ENCODE results near the gene ESRRG.

Gene ESRRG

DNA sequence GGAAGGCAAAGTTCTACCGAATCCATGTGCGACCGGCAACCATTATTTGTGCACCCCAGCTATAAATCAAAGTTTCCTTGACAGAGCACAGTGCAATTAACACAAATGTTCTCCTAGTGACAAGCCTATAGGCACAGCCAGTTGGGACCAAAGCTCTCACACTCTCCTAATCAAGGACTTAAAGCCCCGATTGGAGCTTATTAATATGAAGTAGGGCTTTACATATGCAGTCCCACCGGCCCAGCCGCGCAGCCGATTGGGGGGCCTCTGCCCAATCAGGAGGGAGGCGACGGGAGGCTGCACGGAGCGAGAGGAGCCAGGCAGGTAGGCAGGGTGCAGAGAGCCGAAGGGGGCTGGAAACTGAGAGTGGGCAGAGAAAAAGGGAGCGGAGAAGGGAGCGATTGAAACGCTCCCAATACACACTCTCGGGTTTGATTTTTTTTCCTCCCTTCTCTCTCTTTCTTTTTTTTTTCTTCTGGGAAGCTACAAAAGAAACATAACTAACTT lies at the start of gene ESRRG:
ESRRG (minus strand) TSS at position 156 of the 507 bp plus-strand sequence; CDS start at position 26, 130 bp downstream.
- H3K9me3 Mint-ChIP-seq, result no peaks in the 10 kb centered on the region
- no peak for DNase-seq
- H3K4me1 Mint-ChIP-seq (ENCODE audit: low read depth), result peaks cover 1% of the 10 kb centered on the region
- H3K4me3 Mint-ChIP-seq, result no peak within 1 kb of the TSS
- H3K27ac Mint-ChIP-seq, result no peak within 1 kb of the TSS
- peaks cover 22% of the 10 kb centered on the region for H3K27me3 Mint-ChIP-seq
- no peaks in the 10 kb centered on the region for H3K36me3 Mint-ChIP-seq (ENCODE audit: low read depth)

- no peaks in the 10 kb centered on the region for H3K27me3 Mint-ChIP-seq
- H3K4me1 Mint-ChIP-seq (ENCODE audit: low read depth), result no peaks in the 10 kb centered on the region
- no peak overlapping the region for H3K4me3 Mint-ChIP-seq
- no peaks in the 10 kb centered on the region for H3K36me3 Mint-ChIP-seq (ENCODE audit: low read depth)
- peaks cover 7% of the 10 kb centered on the region for H3K9me3 Mint-ChIP-seq
- DNase-seq, result no peak
- no peak overlapping the region for H3K27ac Mint-ChIP-seq
Observed at GRCh38 chr1:216771922-216772321, 48.7 kb upstream of the ESRRG start.

DNA sequence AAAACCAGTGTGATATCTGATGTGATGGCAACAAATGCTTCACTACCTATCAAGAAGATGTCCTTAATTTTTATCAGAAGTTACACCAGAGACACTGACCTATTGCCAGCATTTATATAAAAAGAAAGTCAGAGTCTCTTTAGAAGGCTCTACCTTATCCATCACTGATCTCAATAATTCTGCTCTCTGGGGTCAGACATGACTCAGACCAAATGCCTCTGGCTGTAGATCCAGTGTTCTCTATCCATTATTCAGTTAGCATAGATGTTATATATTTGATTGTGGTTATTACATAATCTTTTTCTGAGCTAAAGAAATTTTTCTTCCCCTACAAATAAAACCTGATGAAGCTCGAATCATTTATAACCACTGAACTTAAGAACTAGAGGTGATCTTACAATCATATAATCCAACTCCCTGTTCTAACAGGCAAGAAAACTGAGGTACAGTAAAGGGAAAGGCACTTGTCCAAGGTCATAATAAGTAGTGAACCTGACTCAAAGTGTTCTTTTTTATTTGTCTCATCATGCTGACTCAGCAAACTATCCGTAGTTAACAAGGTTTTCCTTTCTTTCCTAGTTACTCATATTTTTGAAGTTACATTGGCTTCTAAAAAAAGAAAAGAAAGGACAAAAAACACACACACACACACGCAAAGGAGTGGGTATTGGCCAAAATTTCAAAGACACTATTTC lies 43.6 kb upstream of the ESRRG start:
- H3K27me3 Mint-ChIP-seq, result no peaks in the 10 kb centered on the region
- no peak overlapping the region for H3K27ac Mint-ChIP-seq
- no peaks in the 10 kb centered on the region for H3K4me1 Mint-ChIP-seq (ENCODE audit: low read depth)
- DNase-seq, result no peak
- no peak overlapping the region for H3K4me3 Mint-ChIP-seq
- H3K9me3 Mint-ChIP-seq, result no peaks in the 10 kb centered on the region
- H3K36me3 Mint-ChIP-seq (ENCODE audit: low read depth), result no peaks in the 10 kb centered on the region

DNA sequence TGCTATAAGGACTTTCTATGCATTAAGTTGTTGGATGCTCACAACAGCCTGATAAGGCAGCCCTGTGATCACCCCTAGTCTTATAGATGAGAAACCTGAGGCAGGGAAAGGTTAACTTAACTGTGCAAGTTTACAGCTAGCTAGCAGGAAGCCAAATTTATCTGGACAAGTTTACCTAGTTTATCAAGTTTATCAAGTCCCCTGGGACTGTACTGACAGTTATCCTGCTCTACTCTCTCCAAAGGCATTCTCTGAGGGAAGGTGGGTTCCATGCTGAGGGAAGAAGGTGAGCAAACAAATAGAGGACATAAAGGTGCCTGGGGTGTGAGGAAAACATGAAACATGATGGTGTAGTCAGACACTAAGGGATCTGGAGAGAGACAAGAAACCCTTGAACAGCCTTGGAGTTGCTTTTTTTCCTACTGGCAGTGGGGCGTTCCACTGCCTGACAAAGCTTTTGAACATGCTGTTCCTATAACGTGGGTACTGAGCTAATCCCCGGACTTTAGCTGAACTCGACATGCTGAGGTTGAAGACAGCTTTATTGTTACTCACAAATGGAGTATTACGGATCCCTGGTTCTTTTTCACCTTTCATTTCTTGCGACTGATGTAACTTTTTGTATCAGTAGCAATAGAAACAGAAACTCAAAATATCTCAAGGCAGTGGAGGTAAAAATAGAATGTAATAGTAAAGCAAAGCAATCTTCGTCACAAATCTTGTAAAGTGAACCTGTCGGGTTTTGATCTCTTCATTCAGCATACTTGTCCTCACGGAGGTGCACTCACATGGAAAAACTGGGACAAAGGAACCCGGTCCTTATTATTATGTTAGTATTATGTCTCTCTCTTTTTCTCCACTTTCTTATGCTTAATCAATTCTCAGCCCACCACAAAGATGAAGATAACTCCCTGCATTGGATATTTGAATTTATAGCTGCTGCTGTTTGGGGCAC lies 42.4 kb upstream of the ESRRG start:
- Mint-ChIP-seq H3K27me3 (no peaks in the 10 kb centered on the region), H3K4me1 (ENCODE audit: low read depth) (no peaks in the 10 kb centered on the region), H3K4me3 (no peak overlapping the region), H3K36me3 (ENCODE audit: low read depth) (no peaks in the 10 kb centered on the region), H3K27ac (no peak overlapping the region), H3K9me3 (no peaks in the 10 kb centered on the region)
- DNase-seq, result no peak

GRCh38 chr1:216758161-216758560 lies 34.9 kb upstream of the ESRRG start:
- Mint-ChIP-seq H3K27ac (no peak overlapping the region), H3K36me3 (ENCODE audit: low read depth) (no peaks in the 10 kb centered on the region)

GRCh38 chr1:216757110-216757509 lies 33.9 kb upstream of the ESRRG start:
- Mint-ChIP-seq H3K36me3 (ENCODE audit: low read depth) (no peaks in the 10 kb centered on the region), H3K4me1 (ENCODE audit: low read depth) (no peaks in the 10 kb centered on the region), H3K27me3 (no peaks in the 10 kb centered on the region), H3K4me3 (no peak overlapping the region), H3K27ac (no peak overlapping the region), H3K9me3 (no peaks in the 10 kb centered on the region)
- no peak for DNase-seq

More at GRCh38 chr1:216758161-216758560, 34.9 kb upstream of the ESRRG start:
- H3K4me3 Mint-ChIP-seq, result no peak overlapping the region
- H3K4me1 Mint-ChIP-seq (ENCODE audit: low read depth), result no peaks in the 10 kb centered on the region
- no peaks in the 10 kb centered on the region for H3K9me3 Mint-ChIP-seq
- H3K27me3 Mint-ChIP-seq, result no peaks in the 10 kb centered on the region
- no peak for DNase-seq

DNA sequence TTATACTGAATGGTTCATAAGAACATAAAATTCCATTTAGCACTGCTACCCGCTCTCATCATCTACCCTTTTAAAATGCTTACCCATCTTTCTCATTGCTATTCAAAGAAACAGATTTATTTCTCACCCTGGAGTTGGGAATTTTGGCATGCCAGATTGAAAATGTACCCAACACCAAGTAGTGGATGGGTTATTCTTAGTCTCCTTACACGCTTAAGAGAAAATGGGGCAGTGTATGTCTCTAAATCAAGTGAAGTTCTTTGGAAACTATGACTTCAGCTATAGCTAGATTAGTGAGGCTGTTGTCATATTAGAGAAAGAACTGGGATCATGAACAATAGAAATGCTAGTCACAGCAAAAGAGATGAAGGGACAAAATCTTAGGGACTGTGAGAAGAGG lies 27.7 kb upstream of the ESRRG start:
- H3K36me3 Mint-ChIP-seq (ENCODE audit: low read depth), result no peaks in the 10 kb centered on the region
- no peak overlapping the region for H3K27ac Mint-ChIP-seq
- no peak overlapping the region for H3K4me3 Mint-ChIP-seq
- H3K27me3 Mint-ChIP-seq, result no peaks in the 10 kb centered on the region
- no peaks in the 10 kb centered on the region for H3K9me3 Mint-ChIP-seq
- no peaks in the 10 kb centered on the region for H3K4me1 Mint-ChIP-seq (ENCODE audit: low read depth)
- DNase-seq, result no peak

GRCh38 chr1:216750031-216750627 lies 26.9 kb upstream of the ESRRG start:
- DNase-seq, result no peak
- no peaks in the 10 kb centered on the region for H3K4me1 Mint-ChIP-seq (ENCODE audit: low read depth)
- no peak overlapping the region for H3K27ac Mint-ChIP-seq
- no peaks in the 10 kb centered on the region for H3K9me3 Mint-ChIP-seq
- H3K36me3 Mint-ChIP-seq (ENCODE audit: low read depth), result no peaks in the 10 kb centered on the region
- no peak overlapping the region for H3K4me3 Mint-ChIP-seq
- no peaks in the 10 kb centered on the region for H3K27me3 Mint-ChIP-seq

- no peaks in the 10 kb centered on the region for H3K36me3 Mint-ChIP-seq (ENCODE audit: low read depth)
- no peak for DNase-seq
- H3K9me3 Mint-ChIP-seq, result no peaks in the 10 kb centered on the region
- no peak overlapping the region for H3K4me3 Mint-ChIP-seq
- no peaks in the 10 kb centered on the region for H3K4me1 Mint-ChIP-seq (ENCODE audit: low read depth)
- no peak overlapping the region for H3K27ac Mint-ChIP-seq
- H3K27me3 Mint-ChIP-seq, result no peaks in the 10 kb centered on the region
Observed at GRCh38 chr1:216749232-216749631, 26.0 kb upstream of the ESRRG start.

DNA sequence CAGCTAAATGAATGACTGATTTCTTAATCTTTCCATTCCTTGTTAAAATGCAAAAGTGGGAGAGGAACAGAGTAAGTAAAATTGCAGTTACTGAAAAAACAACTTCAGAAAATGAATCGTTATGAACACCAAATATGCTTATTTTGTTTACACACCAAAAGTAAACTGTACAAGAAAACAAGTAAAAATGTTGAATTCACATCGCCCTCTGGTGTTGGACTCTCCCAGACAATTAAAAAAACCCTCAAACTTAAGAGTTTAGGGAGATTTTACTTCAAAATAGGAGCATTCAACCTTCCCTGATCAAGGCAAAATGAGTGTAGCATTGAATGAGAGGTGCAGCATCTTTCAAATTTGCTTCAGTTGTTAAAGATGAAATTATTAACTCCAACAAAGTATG lies 19.4 kb upstream of the ESRRG start:
- no peaks in the 10 kb centered on the region for H3K9me3 Mint-ChIP-seq
- no peaks in the 10 kb centered on the region for H3K27me3 Mint-ChIP-seq
- H3K4me1 Mint-ChIP-seq (ENCODE audit: low read depth), result no peaks in the 10 kb centered on the region
- no peaks in the 10 kb centered on the region for H3K36me3 Mint-ChIP-seq (ENCODE audit: low read depth)
- no peak overlapping the region for H3K27ac Mint-ChIP-seq
- no peak for DNase-seq
- H3K4me3 Mint-ChIP-seq, result no peak overlapping the region

DNA sequence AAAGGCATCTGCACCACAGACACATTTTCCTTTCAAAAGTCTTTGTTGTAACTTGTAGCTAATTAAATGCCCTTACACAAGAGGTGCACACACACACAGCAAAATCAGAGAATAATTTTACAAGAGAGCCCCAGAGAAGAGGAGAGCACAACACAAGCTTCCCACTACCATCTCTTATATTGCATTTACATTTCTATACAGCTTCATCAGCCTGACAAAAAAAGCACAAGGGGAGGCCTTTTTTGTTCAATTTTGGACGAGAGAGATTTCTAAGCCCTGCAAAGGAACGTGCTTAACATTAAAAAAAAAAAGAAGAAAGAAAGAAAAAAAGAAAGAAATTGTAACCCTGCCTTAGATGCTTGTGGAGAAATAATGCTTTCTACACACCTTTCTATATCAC lies 17.1 kb upstream of the ESRRG start:
- DNase-seq, result no peak
- H3K36me3 Mint-ChIP-seq (ENCODE audit: low read depth), result no peaks in the 10 kb centered on the region
- H3K4me3 Mint-ChIP-seq, result no peak overlapping the region
- no peak overlapping the region for H3K27ac Mint-ChIP-seq
- H3K27me3 Mint-ChIP-seq, result no peaks in the 10 kb centered on the region
- no peaks in the 10 kb centered on the region for H3K9me3 Mint-ChIP-seq
- no peaks in the 10 kb centered on the region for H3K4me1 Mint-ChIP-seq (ENCODE audit: low read depth)

DNA sequence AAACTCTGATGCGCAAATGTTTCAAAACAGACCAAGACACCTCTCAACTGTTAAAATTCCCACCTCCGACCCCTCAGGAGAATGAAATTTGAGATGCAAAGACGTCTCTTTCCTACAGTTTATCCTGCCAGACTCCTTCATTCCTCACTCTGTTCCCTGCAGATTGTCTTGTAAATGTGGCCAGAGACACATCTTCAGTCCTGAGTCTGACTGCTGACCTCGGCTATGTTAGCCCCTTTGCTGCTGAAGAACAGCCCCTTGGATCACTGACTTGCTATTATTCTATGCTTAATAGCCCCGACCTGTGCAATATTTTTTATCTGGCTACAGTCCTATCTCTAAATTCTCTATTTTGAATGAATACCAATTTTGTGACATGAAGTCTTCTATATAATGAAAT lies 16.6 kb upstream of the ESRRG start:
- Mint-ChIP-seq H3K27me3 (no peaks in the 10 kb centered on the region), H3K27ac (no peak overlapping the region), H3K4me3 (no peak overlapping the region), H3K36me3 (ENCODE audit: low read depth) (no peaks in the 10 kb centered on the region), H3K4me1 (ENCODE audit: low read depth) (no peaks in the 10 kb centered on the region), H3K9me3 (no peaks in the 10 kb centered on the region)
- DNase-seq, result no peak

DNA sequence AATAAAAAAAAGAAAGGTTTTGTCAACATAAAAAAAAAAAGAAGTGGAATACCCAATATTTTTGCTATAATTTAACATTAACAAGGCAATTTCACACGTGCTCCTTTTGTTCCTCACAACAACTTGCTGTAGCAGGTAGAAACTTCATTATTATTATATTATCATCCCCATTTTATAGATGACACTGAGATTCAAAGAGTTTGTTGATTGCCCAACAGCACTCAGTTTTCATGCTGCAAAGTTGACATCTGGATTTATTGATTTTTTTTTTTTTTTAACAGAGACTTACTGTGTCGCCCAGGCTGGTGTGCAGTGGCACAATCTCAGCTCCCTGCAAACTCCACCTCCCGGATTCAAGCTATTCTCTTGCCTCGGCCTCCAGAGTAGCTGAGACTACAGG lies 8.9 kb upstream of the ESRRG start:
- no peak for DNase-seq
- no peaks in the 10 kb centered on the region for H3K27me3 Mint-ChIP-seq
- H3K4me3 Mint-ChIP-seq, result no peak overlapping the region
- H3K36me3 Mint-ChIP-seq (ENCODE audit: low read depth), result no peaks in the 10 kb centered on the region
- peaks cover 3% of the 10 kb centered on the region for H3K9me3 Mint-ChIP-seq
- no peaks in the 10 kb centered on the region for H3K4me1 Mint-ChIP-seq (ENCODE audit: low read depth)
- no peak overlapping the region for H3K27ac Mint-ChIP-seq

DNA sequence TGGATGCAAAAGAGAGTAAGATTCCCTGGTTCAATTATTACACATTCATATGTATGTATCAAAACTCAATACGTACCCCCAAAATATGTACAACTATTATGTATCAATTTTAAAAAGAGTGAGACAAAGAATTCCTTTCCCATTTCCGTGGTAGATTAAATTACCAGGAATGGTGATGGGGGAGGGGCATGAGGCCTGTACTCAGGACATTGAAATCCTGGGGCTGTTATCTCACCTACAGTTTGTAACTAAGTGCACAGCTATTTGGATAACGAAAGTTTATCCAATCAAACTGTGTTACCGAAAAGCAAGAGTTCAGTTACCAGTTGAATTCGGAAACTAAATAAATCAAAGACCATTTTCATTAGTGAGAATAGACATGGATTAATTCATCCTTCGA lies 8.3 kb upstream of the ESRRG start:
- no peaks in the 10 kb centered on the region for H3K27me3 Mint-ChIP-seq
- peaks cover 3% of the 10 kb centered on the region for H3K9me3 Mint-ChIP-seq
- no peak for DNase-seq
- no peaks in the 10 kb centered on the region for H3K36me3 Mint-ChIP-seq (ENCODE audit: low read depth)
- H3K27ac Mint-ChIP-seq, result no peak overlapping the region
- no peak overlapping the region for H3K4me3 Mint-ChIP-seq
- H3K4me1 Mint-ChIP-seq (ENCODE audit: low read depth), result no peaks in the 10 kb centered on the region

- H3K4me1 Mint-ChIP-seq (ENCODE audit: low read depth), result peaks cover 1% of the 10 kb centered on the region
- H3K27me3 Mint-ChIP-seq, result peaks cover 22% of the 10 kb centered on the region
- H3K9me3 Mint-ChIP-seq, result no peaks in the 10 kb centered on the region
- H3K27ac Mint-ChIP-seq, result no peak overlapping the region
- no peak overlapping the region for H3K4me3 Mint-ChIP-seq
- DNase-seq, result no peak
- no peaks in the 10 kb centered on the region for H3K36me3 Mint-ChIP-seq (ENCODE audit: low read depth)
Observed at GRCh38 chr1:216726435-216726834, 3.2 kb upstream of the ESRRG start.

Data from activated T-cell treated with anti-CD3 and anti-CD28 coated beads, Interleukin-2, amount 50 U/mL, for 24 hours (primary cell).